ENCODE results near the gene SNAP29.
"Not testable (repeated sequence)": the region's sequence is repeated elsewhere in the genome, so short reads cannot be mapped to it uniquely, and the experiment has no call there.

The SNAP29 gene

DNA sequence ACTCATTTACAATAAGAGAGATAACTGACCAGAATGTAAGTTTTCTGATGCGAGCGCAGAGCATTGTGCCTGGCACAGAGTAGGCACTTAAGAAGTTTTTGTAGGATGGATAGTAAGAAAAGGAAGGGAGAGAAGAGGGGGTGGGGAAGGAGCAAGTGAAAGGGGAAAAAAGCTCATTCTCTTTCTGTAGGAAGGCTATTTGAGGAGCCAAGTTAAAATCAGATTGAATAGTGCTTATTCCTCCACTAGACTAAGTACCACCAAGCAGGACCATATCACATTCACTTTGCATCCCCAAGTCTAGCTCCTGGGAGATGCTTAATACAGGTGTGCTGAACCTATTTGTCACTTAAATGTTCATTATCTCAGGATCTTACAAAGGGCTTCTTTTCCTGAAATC, 44.3 kb downstream of the SNAP29 start:
- in situ Hi-C loops (cut with HindIII; ENCODE audit: low pct_unique_long_range_greater_than_20kb, low sequenced_read_pairs) = no loop called here
- no peak for TF ChIP-seq JUND (IDR thresholded peaks at IDR 0.05; ENCODE audit: low read depth)
- DNase-seq (ENCODE audit: low read depth in 1 of 2, low spot score in 1 of 2) = no peak

DNA sequence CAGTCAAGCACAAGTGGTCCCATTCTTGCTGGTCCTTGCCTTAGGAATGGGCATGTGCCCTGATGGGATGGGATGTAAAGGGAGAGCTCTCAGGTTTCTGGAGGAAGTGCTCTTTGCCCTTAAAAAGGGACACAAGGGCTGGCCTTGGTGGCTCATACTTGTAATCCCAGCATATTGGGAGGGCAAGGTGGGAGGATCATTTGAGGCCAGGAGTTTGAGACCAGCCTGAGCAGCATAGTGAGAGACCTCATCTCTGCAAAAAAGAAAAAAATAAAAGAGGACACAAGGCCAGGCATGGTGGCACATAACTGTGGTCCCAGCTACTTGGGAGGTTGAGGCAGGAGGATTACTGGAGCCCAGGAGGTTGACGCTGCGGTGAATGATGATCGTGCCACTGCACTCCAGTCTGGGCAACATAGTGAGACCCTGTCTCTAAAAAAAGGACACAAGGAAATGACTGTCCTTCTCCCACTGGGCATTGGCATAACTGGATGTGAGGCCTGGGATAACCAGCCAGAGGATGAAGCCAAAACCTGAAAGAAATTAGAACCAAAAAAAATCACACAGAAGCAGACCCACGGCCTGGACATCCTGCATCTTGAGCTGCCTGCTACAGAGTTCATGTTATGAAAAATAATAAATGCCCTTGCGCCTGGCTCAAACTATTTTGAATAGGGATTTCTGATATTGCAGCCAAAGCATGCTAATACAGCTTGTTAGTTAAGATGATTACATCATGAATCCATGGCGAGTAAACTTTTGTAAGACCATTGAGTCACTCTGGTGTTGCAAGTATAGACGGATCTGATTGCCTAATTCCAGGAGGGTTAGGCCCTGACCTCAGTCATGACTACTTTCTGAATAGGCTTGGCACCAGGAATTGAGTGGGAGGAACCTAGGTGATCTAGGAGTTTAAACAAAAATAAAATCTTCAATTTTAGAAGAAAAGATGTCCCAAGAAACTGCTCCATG, 45.5 kb downstream of the SNAP29 start:
- no peak for TF ChIP-seq JUND (IDR thresholded peaks at IDR 0.05; ENCODE audit: low read depth)

DNA sequence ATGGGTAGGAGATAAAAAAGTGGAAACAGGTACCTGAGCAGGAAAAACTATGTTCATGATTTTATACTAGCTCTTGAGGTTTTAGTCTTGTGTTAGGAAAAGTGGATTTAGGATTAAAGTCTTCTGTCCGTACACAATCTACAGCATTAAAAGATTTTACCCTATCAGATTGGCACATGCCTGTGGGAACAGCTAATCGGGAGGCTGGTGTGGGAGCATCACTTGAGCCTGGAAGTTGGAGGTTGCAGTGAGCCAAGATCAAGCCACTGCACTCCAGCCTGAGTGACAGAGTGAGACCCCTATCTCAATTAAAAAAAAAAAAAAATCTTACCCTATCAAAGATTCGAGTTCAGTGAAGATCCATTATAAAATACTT, 46.2 kb downstream of the SNAP29 start:
- TF ChIP-seq JUND (IDR thresholded peaks at IDR 0.05; ENCODE audit: low read depth) = no peak
- in situ Hi-C loops (cut with HindIII; ENCODE audit: low pct_unique_long_range_greater_than_20kb, low sequenced_read_pairs) = no loop called here
- no peak for DNase-seq (ENCODE audit: low read depth in 1 of 2, low spot score in 1 of 2)

More for the DNA sequence above, 45.5 kb downstream of the SNAP29 start:
- peak in 1 of 2 experiments; percentile 55 for DNase-seq (ENCODE audit: low read depth in 1 of 2, low spot score in 1 of 2)
- in situ Hi-C loops (cut with HindIII; ENCODE audit: low pct_unique_long_range_greater_than_20kb, low sequenced_read_pairs) = no loop called here

DNA sequence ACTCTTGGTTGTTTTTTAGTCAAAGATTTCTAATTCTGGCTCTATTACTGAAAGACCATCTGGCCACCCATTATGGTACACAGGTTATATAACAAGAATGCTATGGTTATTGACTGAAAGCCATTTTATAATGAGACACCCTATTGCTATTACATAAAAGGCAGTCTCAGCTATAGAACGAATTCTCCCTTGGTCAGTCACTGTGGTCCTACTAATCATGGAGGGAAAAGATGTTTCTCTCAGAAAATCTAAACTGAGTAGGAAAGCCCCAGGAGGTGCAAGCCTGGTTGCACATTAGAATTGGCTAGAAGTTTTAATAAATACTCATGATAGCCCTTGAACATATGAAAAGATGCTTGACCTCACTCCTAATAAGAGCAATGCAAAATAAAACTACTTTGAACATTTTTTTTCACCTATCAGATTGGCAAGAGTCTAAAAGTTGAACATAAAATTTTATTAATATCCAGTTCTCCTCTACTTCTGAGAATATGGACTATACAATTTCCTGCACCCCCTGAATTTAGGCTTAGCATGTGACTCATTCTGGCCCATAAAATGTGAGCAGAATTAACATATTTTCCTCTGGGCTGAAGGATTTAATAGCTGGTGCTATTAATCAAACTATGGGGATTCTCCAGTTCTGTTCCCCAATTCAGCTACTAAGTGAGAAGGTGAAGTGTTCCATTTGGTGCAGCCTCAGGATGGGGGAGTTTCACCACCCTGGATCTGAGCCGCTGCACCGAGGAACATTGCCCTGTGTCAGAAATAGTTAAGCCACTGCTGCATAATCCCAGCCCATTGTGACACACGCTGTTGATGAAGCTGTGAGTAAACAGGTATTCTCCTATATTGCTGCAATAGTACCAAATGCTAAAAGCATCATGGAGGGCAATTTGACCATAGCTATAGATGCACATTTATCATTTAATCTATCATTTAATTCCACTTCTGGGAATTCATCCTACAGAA, 46.9 kb downstream of the SNAP29 start:
- no peak for DNase-seq (ENCODE audit: low read depth in 1 of 2, low spot score in 1 of 2)
- TF ChIP-seq JUND (IDR thresholded peaks at IDR 0.05; ENCODE audit: low read depth) = no peak
- in situ Hi-C loops (cut with HindIII; ENCODE audit: low pct_unique_long_range_greater_than_20kb, low sequenced_read_pairs) = no loop called here

DNA sequence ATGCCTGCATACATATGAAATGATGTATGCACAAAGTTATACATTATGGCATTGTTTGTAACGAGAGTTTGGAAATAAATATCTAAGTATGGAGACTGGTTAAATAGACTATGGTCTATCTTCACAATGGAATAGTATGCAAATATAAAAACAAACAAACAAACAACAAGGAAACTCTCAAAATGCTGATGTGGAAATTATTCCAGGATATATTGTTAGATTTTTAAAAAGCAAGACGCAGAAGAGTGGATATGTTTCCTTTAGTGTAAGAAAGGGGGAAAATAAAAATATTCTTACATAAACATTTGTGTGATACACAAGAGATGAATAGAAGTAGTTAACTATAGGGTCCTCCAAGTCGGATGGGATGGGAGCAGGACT, 47.6 kb downstream of the SNAP29 start:
- TF ChIP-seq JUND (IDR thresholded peaks at IDR 0.05; ENCODE audit: low read depth) = no peak
- in situ Hi-C loops (cut with HindIII; ENCODE audit: low pct_unique_long_range_greater_than_20kb, low sequenced_read_pairs) = no loop called here

DNA sequence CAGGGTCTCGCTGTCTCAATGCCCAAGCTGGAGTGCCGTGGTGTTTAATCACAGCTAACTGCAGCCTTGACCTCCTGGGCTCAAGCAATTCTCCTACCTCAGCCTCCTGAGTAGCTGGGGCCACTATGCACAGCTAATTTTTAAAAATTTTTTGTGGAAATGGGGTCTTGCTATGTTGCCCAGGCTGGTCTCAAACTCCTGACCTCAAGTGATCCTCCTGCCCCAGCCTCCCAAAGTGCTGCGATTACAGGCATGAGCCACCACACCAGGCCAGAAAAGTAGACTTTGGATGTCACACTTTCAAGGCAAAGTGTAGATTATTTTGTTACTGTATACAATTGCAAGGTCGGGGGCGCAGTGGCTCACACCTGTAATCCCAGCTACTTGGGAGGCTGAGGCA, 49.9 kb downstream of the SNAP29 start:
- DNase-seq (ENCODE audit: low read depth in 1 of 2, low spot score in 1 of 2); in situ Hi-C loops (cut with HindIII; ENCODE audit: low pct_unique_long_range_greater_than_20kb, low sequenced_read_pairs): not testable (repeated sequence)

More for the DNA sequence above, 47.6 kb downstream of the SNAP29 start:
- DNase-seq (ENCODE audit: low read depth in 1 of 2, low spot score in 1 of 2) = no peak

DNA sequence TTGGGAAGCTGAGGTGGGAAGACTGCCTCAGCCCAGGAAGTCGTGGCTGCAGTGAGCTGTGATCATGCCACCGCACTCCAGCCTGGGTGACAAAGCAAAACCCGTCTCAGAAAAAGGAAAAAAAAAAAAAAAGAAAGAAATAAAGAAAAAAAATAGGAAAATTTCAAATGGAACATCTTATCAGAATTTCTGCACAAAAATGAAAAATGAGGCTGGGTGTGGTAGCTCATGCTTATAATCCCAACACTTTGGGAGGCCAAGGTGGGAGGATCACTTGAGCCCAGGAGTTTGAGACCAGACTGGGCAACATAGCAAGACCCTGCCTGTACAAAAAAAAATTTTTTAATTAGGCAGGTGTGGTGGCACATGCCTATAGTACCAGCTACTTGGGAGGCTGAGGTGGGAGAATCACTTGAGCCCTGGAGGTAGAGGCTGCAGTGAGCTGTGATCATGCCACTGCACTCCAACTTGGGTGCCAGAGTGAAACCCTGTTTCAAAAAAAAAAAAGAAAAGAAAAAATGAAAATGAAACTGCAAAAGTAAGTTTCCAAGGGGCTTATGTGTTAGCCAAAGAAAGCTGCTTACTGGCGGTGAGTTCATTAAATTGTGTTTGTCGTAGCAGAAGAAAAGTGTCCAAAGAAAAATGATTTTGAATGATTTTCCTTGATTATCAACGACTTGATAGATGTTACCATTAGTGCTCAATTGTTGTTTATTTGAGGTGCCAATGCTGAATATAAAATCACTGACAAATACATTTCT, 50.9 kb downstream of the SNAP29 start:
- TF ChIP-seq JUND (IDR thresholded peaks at IDR 0.05; ENCODE audit: low read depth) = no peak
- in situ Hi-C loops (cut with HindIII; ENCODE audit: low pct_unique_long_range_greater_than_20kb, low sequenced_read_pairs) = no loop called here
- no peak for DNase-seq (ENCODE audit: low read depth in 1 of 2, low spot score in 1 of 2)

DNA sequence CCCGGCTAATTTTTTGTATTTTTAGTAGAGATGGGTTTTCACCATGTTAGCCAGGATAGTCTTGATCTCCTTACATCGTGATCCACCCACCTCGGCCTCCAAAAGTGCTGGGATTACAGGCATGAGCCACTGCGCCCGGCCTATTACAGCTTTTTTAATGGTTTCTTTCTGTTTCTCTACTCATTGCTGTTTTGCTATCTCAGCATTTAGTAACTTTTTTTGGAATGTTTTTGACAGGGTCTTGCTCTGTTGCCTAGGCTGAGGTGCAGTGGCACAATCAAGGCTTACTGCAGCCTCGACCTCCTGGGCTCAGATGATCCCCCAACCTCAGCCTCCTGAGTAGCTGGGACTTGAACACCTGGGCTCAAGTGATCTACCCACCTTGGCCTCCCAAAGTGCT, 53.7 kb downstream of the SNAP29 start:
- in situ Hi-C loops (cut with HindIII; ENCODE audit: low pct_unique_long_range_greater_than_20kb, low sequenced_read_pairs) = no loop called here
- no peak for DNase-seq (ENCODE audit: low read depth in 1 of 2, low spot score in 1 of 2)
- no peak for TF ChIP-seq JUND (IDR thresholded peaks at IDR 0.05; ENCODE audit: low read depth)

DNA sequence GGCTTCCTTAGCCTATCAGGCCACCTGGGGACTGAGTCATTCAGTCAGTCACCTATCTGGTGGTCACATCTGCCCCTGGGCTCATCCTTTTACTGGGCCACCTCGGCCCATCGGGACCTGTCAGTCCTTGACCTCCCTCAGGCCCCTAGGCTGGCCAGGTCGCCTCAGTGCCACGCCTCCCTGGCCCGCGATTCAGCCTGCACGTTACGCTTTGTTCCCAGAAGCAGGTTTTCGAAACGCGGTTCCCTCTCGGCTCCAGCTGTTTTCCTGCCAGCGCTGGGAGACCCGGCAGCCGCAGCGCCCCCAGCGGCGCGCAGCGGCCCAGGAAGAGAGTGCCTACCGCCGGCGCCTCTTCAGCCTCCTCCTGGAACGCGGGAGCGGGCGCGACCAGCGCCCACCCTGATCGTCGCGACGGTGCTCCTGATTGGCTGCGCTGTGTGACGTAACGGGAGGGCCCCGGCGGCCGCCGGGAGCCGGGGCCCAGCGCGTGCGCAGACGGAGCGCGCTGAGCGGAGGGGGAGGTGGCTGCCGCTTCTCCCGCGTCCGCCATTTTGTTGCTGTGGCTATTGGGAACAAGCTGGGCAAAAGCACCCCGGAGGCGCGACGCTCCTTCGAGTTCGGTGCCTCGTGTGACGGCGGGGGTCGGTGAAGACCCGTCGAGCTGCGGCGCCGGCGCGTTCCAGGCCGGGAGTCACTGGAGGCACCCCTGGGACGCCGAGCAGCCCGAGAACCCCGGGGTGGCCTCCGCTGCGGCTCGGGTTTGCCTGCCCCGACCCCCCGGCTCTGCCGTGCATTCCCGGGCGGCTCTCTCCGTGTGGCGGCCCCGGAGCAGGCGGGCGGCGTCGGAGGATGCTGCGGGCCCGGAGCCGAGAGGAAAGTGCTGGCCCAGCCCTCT, 58.4 kb downstream of the SNAP29 start, which contains the start of gene CRKL:
CRKL (plus strand) TSS at position 492 of the 895 bp plus-strand sequence. CDS start 528 bp downstream, outside the sequence.
- in situ Hi-C loops (cut with HindIII; ENCODE audit: low pct_unique_long_range_greater_than_20kb, low sequenced_read_pairs) = no loop called here
- peak; percentile 88 to 97 for DNase-seq (ENCODE audit: low read depth in 1 of 2, low spot score in 1 of 2)
- TF ChIP-seq JUND (IDR thresholded peaks at IDR 0.05; ENCODE audit: low read depth) = no peak; the same call in 1 of the 2 replicates

DNA sequence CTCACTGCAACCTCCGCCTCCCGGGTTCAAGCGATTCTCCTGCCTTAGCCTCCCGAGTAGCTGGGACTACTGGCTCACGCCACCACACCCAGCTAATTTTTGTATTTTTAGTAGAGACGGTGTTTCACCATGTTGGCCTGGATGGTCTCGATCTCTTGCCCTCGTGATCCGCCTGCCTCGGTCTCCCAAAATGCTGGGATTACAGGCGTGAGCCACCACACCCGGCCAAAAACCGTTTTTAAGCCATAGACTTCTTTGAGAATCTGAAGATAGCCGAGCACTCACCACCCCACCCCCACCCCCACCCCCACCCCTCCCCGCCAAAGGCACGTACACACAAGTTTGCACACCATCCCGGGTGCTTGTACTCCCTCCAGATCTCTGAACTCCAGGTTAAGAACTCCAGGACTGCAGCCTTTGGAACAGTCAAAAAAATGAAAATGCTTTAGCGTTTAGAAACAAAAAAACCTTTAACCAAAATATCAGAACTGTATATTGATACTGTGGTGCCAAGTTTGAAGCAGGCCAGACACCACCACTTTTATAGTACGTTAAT, 59.9 kb downstream of the SNAP29 start:
- TF ChIP-seq JUND (IDR thresholded peaks at IDR 0.05; ENCODE audit: low read depth) = no peak
- in situ Hi-C loops (cut with HindIII; ENCODE audit: low pct_unique_long_range_greater_than_20kb, low sequenced_read_pairs) = no loop called here
- peak in 1 of 2 experiments; percentile 38 for DNase-seq (ENCODE audit: low read depth in 1 of 2, low spot score in 1 of 2)

DNA sequence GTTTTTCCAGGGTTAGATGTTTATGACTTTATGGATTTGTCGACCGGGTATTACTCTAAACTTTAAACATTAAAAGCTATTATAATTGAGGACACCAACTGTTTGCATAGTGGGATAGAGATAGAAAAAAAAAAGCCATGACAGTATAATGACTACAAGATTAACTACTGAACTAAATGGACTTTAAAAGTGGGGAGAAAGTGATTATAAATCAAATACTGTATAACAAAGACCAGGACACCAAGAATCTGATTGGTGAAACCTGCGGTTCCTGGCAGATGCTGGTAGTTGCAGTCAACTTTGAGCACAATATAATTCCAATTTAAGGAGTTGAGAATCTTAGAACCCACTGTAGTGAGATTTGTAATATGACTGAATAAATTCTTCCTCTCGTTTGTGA, 60.9 kb downstream of the SNAP29 start:
- in situ Hi-C loops (cut with HindIII; ENCODE audit: low pct_unique_long_range_greater_than_20kb, low sequenced_read_pairs) = no loop called here
- DNase-seq (ENCODE audit: low read depth in 1 of 2, low spot score in 1 of 2) = no peak
- no peak for TF ChIP-seq JUND (IDR thresholded peaks at IDR 0.05; ENCODE audit: low read depth)
